WTC11 (cell line): ENCODE data around the gene ADGRL1. TPM values are rescaled to one million over a fixed set of nuclear protein-coding genes. Genes with fewer than 3 reads are reported as not detected.
"Not testable (repeated sequence)": the region's sequence is repeated elsewhere in the genome, so short reads cannot be mapped to it uniquely, and the experiment has no call there.

Source experiments
- ATAC-seq: fragments of 200-7000 bp; cut with Tn5 transposase; 2 replicates; pipeline ENCODE4 v1.10.0; 2021; ENCODE audit warnings: mild to moderate bottlenecking, moderate library complexity
- CTCF ChIA-PET: fragments of 300-600 bp; sonication (Branson Sonifier 250); formaldehyde crosslinking; loops from one replicate; lab custom pipeline; 2021; ENCODE audit warnings: antibody characterized with exemption; lab: Charles Lee
- POLR2A ChIA-PET: fragments of 350-600 bp; sonication (Branson Sonifier 250); formaldehyde crosslinking; loops from one replicate; lab custom pipeline; 2021; ENCODE audit warnings: antibody characterized with exemption; lab: Charles Lee
- DNase-seq: peaks from one replicate; pipeline ENCODE4 v3.0.0; 2021; ENCODE audit warnings: low spot score
- H3K27ac Mint-ChIP-seq: 2 replicates; pipeline ENCODE4 v1.8.0; 2021; ENCODE audit warnings: mixed read lengths
- H3K27me3 Mint-ChIP-seq: 2 replicates; pipeline ENCODE4 v1.8.0; 2021; ENCODE audit warnings: low read depth, mild to moderate bottlenecking, moderate library complexity, mixed read lengths
- H3K36me3 Mint-ChIP-seq: 2 replicates; pipeline ENCODE4 v1.8.0; 2021; ENCODE audit warnings: mixed read lengths
- H3K4me1 Mint-ChIP-seq: 2 replicates; pipeline ENCODE4 v1.8.0; 2022; ENCODE audit warnings: mixed read lengths
- H3K4me3 Mint-ChIP-seq: 2 replicates; pipeline ENCODE4 v1.8.0; 2021; ENCODE audit warnings: mild to moderate bottlenecking, moderate library complexity, mixed read lengths
- H3K9me3 Mint-ChIP-seq: 2 replicates; pipeline ENCODE4 v1.8.0; 2021; ENCODE audit warnings: mixed read lengths
- ETV6 ChIP-seq: sonication (generic); formaldehyde crosslinking; IDR thresholded peaks from 2 replicates; pipeline ENCODE4 v1.8.1; 2022; ENCODE audit warnings: mild to moderate bottlenecking, missing genetic modification reagents
- FOXP4 ChIP-seq: sonication (generic); formaldehyde crosslinking; IDR thresholded peaks from 2 replicates; pipeline ENCODE4 v1.8.0; 2022; ENCODE audit warnings: mild to moderate bottlenecking, missing genetic modification reagents
- PRDM15 ChIP-seq: sonication (generic); formaldehyde crosslinking; IDR thresholded peaks from 2 replicates; pipeline ENCODE4 v1.8.0; 2022; ENCODE audit warnings: missing genetic modification reagents
- TEAD1 ChIP-seq: sonication (generic); formaldehyde crosslinking; IDR thresholded peaks from 2 replicates; pipeline ENCODE4 v1.8.0; 2022; ENCODE audit warnings: mild to moderate bottlenecking, missing genetic modification reagents
- ZBTB43 ChIP-seq: sonication (generic); formaldehyde crosslinking; IDR thresholded peaks from 2 replicates; pipeline ENCODE4 v1.8.1; 2023; ENCODE audit warnings: mild to moderate bottlenecking, missing genetic modification reagents
- ZNF121 ChIP-seq: sonication (generic); formaldehyde crosslinking; IDR thresholded peaks from 2 replicates; pipeline ENCODE4 v1.8.0; 2023; ENCODE audit warnings: missing genetic modification reagents
- ZNF281 ChIP-seq: sonication (generic); formaldehyde crosslinking; IDR thresholded peaks from 2 replicates; pipeline ENCODE4 v1.8.0; 2023; ENCODE audit warnings: mild to moderate bottlenecking, missing genetic modification reagents
- ZNF416 ChIP-seq: fragments of 250-450 bp; sonication (Bioruptor Pico); IDR thresholded peaks from 2 replicates; pipeline ENCODE4 v1.9.0; 2021; ENCODE audit warnings: mild to moderate bottlenecking, inconsistent platforms
- total RNA-seq: library from RNA; stranded (reverse); gene quantifications from 3 replicates; pipeline ENCODE4 v1.2.3, GENCODE V29; 2021
- TF ChIP-seq, protein P1 (sequence below): sonication (generic); formaldehyde crosslinking; IDR thresholded peaks from 2 replicates; pipeline ENCODE4 v1.8.0; 2022; ENCODE audit warnings: mild to moderate bottlenecking, missing genetic modification reagents

The ADGRL1 gene
- total RNA-seq, 1 experiment from 2014 or later, result 128 TPM

GRCh38 chr19:14206737-14207726, 1.1 kb upstream of the ADGRL1 start:
- TF ChIP-seq ZBTB43 (CRISPR knock-in tag), result 0 out of 2 replicates have a peak, but pooled peaks have one; percentile 55
- 0 out of 2 replicates have a peak, but pooled peaks have one; percentile 29 for TF ChIP-seq FOXP4 (CRISPR knock-in tag)
- TF ChIP-seq ZNF416 (CRISPR knock-in tag), result peak; percentile 79; the same call in 1 of the 2 replicates
- TF ChIP-seq, protein P1, sequence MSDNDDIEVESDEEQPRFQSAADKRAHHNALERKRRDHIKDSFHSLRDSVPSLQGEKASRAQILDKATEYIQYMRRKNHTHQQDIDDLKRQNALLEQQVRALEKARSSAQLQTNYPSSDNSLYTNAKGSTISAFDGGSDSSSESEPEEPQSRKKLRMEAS (CRISPR knock-in tag), result peak; percentile 33; the same call in 1 of the 2 replicates
- TF ChIP-seq PRDM15 (CRISPR knock-in tag), result peak; percentile 98
- 0 out of 2 replicates have a peak, but pooled peaks have one; percentile 13 for TF ChIP-seq ETV6 (CRISPR knock-in tag)
- TF ChIP-seq ZNF121, result 0 out of 2 replicates have a peak, but pooled peaks have one; percentile 35
- TF ChIP-seq TEAD1 (CRISPR knock-in tag), result 0 out of 2 replicates have a peak, but pooled peaks have one; percentile 25
- H3K4me1 Mint-ChIP-seq, result peaks cover 44% of the 10 kb centered on the region
- not testable (repeated sequence) for H3K9me3 Mint-ChIP-seq, H3K36me3 Mint-ChIP-seq
- ChIA-PET POLR2A (interaction anchor here (0.9 kb wide), 1 partner anchor 42 kb away, joined by 4 read pairs; no protein-coding TSS in a partner anchor), CTCF (interaction anchor here (0.6 kb wide), 1 partner anchor 141 kb away, joined by 4 read pairs; no protein-coding TSS in a partner anchor)
- ATAC-seq, result peak; percentile 73
- H3K27ac Mint-ChIP-seq, result peak overlapping the region; percentile 98
- peak overlapping the region; percentile 83 for H3K4me3 Mint-ChIP-seq
- peak; percentile 97 for DNase-seq
- H3K27me3 Mint-ChIP-seq, result peaks cover 33% of the 10 kb centered on the region

- H3K9me3 Mint-ChIP-seq, H3K27ac Mint-ChIP-seq, POLR2A ChIA-PET, H3K36me3 Mint-ChIP-seq, ATAC-seq, H3K4me3 Mint-ChIP-seq: not testable (repeated sequence)
- H3K27me3 Mint-ChIP-seq, result peaks cover 29% of the 10 kb centered on the region
- peaks cover 50% of the 10 kb centered on the region for H3K4me1 Mint-ChIP-seq
- CTCF ChIA-PET, result interaction anchor here (0.6 kb wide), 2 partner anchors 142 to 367 kb away, joined by 3 to 4 read pairs; no protein-coding TSS in a partner anchor
- DNase-seq, result peak; percentile 36
Observed at GRCh38 chr19:14206308-14206707, 339 bp upstream of the ADGRL1 start.

DNA sequence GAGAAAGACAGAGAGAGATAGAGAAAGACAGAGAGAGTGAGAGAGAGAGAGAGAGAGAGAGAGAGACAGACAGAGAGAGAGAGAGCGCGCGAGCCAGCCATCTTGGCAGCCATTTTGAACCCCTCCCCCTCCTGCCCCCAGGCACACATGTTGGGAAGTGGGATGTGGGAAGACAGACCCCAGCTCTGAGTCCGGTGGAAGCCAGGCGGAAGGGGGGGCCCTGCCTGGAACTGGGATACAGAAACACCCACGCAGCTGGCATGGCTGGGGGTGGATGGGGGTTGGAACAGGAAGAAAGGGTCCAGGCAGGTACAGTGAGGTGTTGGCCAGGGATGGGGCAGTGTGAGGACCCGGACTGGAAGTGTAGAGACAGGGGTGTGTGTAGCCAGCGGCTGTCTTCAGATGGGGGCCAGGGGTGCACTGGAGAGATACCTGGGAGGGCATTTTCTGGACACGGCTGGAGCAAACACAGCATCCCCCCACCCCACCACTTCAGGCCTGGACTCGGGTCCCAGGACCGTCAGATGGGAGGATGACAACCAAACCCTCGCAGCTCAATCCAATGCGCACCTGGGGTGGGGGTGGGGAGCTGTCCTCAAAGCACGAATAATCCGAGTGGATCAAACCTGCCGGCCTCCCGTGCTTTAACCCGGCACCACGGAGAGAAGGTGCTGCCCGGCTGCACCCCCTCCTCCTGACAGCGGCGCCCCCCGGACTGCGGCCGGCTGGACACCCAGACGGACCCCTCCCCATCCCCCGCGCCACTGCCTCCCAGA, 1.1 kb downstream of the ADGRL1 start:
- ATAC-seq, H3K36me3 Mint-ChIP-seq, H3K9me3 Mint-ChIP-seq, POLR2A ChIA-PET: not testable (repeated sequence)
- peak; percentile 71; the same call in 1 of the 2 replicates for TF ChIP-seq ZNF281
- peak; percentile 56 for TF ChIP-seq PRDM15 (CRISPR knock-in tag)
- Mint-ChIP-seq H3K27me3 (peaks cover 18% of the 10 kb centered on the region), H3K4me3 (peak overlapping the region; percentile 91), H3K27ac (peak overlapping the region; percentile 94), H3K4me1 (peaks cover 54% of the 10 kb centered on the region)
- CTCF ChIA-PET, result interaction anchor here (3.3 kb wide), 1 partner anchor 143 kb away, joined by 9 read pairs; no protein-coding TSS in a partner anchor
- DNase-seq, result peak; percentile 45

DNA sequence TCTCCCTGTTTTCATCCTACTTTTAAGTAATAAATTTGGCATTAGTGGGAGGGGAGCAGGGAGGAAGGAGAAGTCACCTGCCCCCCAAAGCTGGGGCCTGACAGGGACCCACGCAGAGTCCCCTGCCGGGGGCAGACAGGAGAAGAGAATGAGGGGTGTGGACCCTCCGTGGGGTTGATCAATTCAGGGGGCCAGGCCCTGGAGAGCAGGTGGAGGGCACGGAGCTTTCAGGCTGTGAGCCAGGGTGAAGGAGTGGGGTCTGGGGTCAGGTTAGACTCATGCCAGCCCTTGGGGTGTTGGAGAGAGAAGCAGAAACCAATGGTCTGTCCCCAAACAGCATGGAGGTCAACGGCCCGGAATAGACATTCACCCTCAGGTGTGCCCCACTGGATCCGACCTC, 1.8 kb downstream of the ADGRL1 start:
- peaks cover 51% of the 10 kb centered on the region for H3K4me1 Mint-ChIP-seq
- CTCF ChIA-PET, result interaction anchor here (3.3 kb wide), 1 partner anchor 144 kb away, joined by 9 read pairs; no protein-coding TSS in a partner anchor
- H3K9me3 Mint-ChIP-seq, POLR2A ChIA-PET, H3K36me3 Mint-ChIP-seq, ATAC-seq, DNase-seq: not testable (repeated sequence)
- H3K27me3 Mint-ChIP-seq, result peaks cover 14% of the 10 kb centered on the region
- H3K4me3 Mint-ChIP-seq, result peak overlapping the region; percentile 91
- peak overlapping the region; percentile 94; the same call in 1 of the 2 replicates for H3K27ac Mint-ChIP-seq
